Nephron (organoid): ENCODE results near the gene SIGLEC8.
"Not testable (repeated sequence)": the region's sequence is repeated elsewhere in the genome, so short reads cannot be mapped to it uniquely, and the experiment has no call there.

Source experiments
- H3K27ac Mint-ChIP-seq, 3 experiments: 2 replicates each; pipeline ENCODE4 v1.8.0; 2020; ENCODE audit warnings: mixed read lengths in 3 of 3, mild to moderate bottlenecking in 2 of 3, moderate library complexity in 1 of 3
- H3K27me3 Mint-ChIP-seq: 2 replicates; pipeline ENCODE4 v1.8.0; 2021; ENCODE audit warnings: low read depth, mild to moderate bottlenecking, moderate library complexity, mixed read lengths
- H3K36me3 Mint-ChIP-seq: 2 replicates; pipeline ENCODE4 v1.8.0; 2020; ENCODE audit warnings: low read depth, mixed read lengths
- H3K4me1 Mint-ChIP-seq: 2 replicates; pipeline ENCODE4 v1.8.0; 2020; ENCODE audit warnings: mixed read lengths
- H3K4me3 Mint-ChIP-seq, 3 experiments: 2 replicates each; pipeline ENCODE4 v1.8.0; 2020; ENCODE audit warnings: mild to moderate bottlenecking in 3 of 3, mixed read lengths in 3 of 3, moderate library complexity in 2 of 3
- H3K9me3 Mint-ChIP-seq: 2 replicates; pipeline ENCODE4 v1.8.0; 2020; ENCODE audit warnings: mixed read lengths
- CTCF ChIP-seq, 3 experiments: fragments of 200-600 bp; sonication (generic); IDR thresholded peaks; one replicate each; pipeline ENCODE4 v1.5.0; 2021; ENCODE audit warnings: antibody characterized with exemption in 3 of 3; ENCODE audit not compliant: unreplicated experiment in 3 of 3

The SIGLEC8 gene

GRCh38 chr19:51448011-51448410, 10.2 kb downstream of the SIGLEC8 start:
- peaks cover 15% of the 10 kb centered on the region for H3K27me3 Mint-ChIP-seq
- H3K9me3 Mint-ChIP-seq: peaks cover 7% of the 10 kb centered on the region
- no peak overlapping the region for H3K4me3 Mint-ChIP-seq
- no peaks in the 10 kb centered on the region for H3K4me1 Mint-ChIP-seq
- no peak overlapping the region for H3K27ac Mint-ChIP-seq
- TF ChIP-seq CTCF (IDR thresholded peaks at IDR 0.05; ENCODE audit: unreplicated experiment in 3 of 3): no peak
- no peaks in the 10 kb centered on the region for H3K36me3 Mint-ChIP-seq

GRCh38 chr19:51447510-51447909, 10.7 kb downstream of the SIGLEC8 start:
- H3K9me3 Mint-ChIP-seq, H3K4me1 Mint-ChIP-seq, H3K27ac Mint-ChIP-seq, H3K4me3 Mint-ChIP-seq, H3K36me3 Mint-ChIP-seq: not testable (repeated sequence)
- peaks cover 20% of the 10 kb centered on the region for H3K27me3 Mint-ChIP-seq

GRCh38 chr19:51441410-51442390, 16.6 kb downstream of the SIGLEC8 start:
- H3K4me3 Mint-ChIP-seq: no peak overlapping the region
- H3K27me3 Mint-ChIP-seq: peaks cover 32% of the 10 kb centered on the region
- TF ChIP-seq CTCF (IDR thresholded peaks at IDR 0.05; ENCODE audit: unreplicated experiment in 3 of 3): no peak
- H3K4me1 Mint-ChIP-seq: no peaks in the 10 kb centered on the region
- no peaks in the 10 kb centered on the region for H3K36me3 Mint-ChIP-seq
- H3K27ac Mint-ChIP-seq: no peak overlapping the region
- H3K9me3 Mint-ChIP-seq: no peaks in the 10 kb centered on the region

GRCh38 chr19:51440846-51441409, 17.3 kb downstream of the SIGLEC8 start:
- no peak overlapping the region for H3K4me3 Mint-ChIP-seq
- no peak for TF ChIP-seq CTCF (IDR thresholded peaks at IDR 0.05; ENCODE audit: unreplicated experiment in 3 of 3)
- H3K9me3 Mint-ChIP-seq: no peaks in the 10 kb centered on the region
- H3K4me1 Mint-ChIP-seq: no peaks in the 10 kb centered on the region
- no peak overlapping the region for H3K27ac Mint-ChIP-seq
- no peaks in the 10 kb centered on the region for H3K36me3 Mint-ChIP-seq
- peaks cover 39% of the 10 kb centered on the region for H3K27me3 Mint-ChIP-seq

- Mint-ChIP-seq H3K4me1 (no peaks in the 10 kb centered on the region), H3K36me3 (no peaks in the 10 kb centered on the region), H3K27me3 (peaks cover 42% of the 10 kb centered on the region), H3K4me3 (no peak overlapping the region), H3K9me3 (no peaks in the 10 kb centered on the region), H3K27ac (no peak overlapping the region)
- TF ChIP-seq CTCF (IDR thresholded peaks at IDR 0.05; ENCODE audit: unreplicated experiment in 3 of 3): no peak
Observed at GRCh38 chr19:51440052-51440451, 18.2 kb downstream of the SIGLEC8 start.

- no peaks in the 10 kb centered on the region for H3K4me1 Mint-ChIP-seq
- H3K9me3 Mint-ChIP-seq: no peaks in the 10 kb centered on the region
- no peaks in the 10 kb centered on the region for H3K36me3 Mint-ChIP-seq
- no peak for TF ChIP-seq CTCF (IDR thresholded peaks at IDR 0.05; ENCODE audit: unreplicated experiment in 3 of 3)
- H3K27me3 Mint-ChIP-seq: peaks cover 42% of the 10 kb centered on the region
- no peak overlapping the region for H3K4me3 Mint-ChIP-seq
- no peak overlapping the region for H3K27ac Mint-ChIP-seq
Observed at GRCh38 chr19:51439021-51439465, 19.2 kb downstream of the SIGLEC8 start.
